ENCODE data around the gene PSMA5.
"Not testable (repeated sequence)": the region's sequence is repeated elsewhere in the genome, so short reads cannot be mapped to it uniquely, and the experiment has no call there.

Gene PSMA5

DNA sequence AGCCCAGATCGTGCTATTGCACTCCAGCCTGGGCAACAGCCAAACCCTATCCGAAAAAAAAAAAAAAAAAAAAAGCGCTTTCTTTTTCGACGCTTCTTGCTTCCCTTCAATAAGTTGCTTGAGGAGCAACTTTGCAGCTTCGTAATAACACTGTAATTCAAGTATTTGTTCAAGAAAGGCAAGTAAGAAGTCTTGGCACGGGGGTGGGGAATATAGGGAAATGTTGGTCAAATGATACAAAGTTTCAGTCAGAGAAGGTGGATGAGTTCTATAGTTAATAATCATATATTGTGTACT is 871 bp upstream of the PSMA5 start:
- no peak for DNase-seq

DNA sequence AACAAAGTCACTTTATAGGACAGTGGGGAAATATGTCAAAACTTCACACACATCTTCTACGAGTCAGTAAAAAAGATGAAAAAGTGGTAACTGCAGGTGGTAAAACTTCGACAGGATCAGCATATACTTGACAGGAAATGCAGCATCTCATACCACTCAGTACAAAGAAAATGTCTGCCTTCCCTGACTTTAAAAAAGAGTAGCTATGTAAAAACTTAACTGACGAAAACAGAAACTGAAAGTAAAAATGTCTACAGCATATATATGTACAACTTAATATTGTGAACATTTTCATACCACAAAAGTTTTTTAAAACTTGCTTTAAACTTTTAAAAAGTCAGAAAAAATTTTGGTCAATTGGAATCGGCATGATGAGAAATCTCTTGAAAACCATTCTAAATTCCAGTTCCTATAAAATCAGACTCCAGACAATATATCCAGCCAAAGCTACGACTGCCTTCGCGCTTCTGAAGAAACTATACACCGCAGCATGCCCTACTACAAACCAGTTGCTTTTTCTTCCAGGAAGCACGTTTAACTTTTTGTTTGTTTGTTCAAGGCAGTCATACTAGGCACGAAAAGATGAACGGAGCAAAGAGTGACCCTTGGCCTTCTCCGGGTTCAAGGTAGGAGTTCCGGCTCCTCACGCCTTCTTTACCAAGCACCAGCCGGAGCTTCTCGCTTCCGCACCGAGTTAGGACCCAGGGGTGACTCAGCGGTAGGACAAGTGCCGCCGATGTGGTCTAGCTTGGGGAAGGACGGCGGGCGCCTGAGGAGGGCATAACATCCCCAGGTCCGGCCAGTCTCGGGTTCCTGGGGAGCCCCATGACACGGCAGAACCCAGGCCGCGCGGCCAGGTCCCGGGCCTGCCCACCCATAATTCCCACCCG is 612 bp downstream of the PSMA5 start:
- no peak for DNase-seq

- no peak for DNase-seq
Measured at GRCh38 chr1:109423498-109423897, 2.8 kb downstream of the PSMA5 start.

DNA sequence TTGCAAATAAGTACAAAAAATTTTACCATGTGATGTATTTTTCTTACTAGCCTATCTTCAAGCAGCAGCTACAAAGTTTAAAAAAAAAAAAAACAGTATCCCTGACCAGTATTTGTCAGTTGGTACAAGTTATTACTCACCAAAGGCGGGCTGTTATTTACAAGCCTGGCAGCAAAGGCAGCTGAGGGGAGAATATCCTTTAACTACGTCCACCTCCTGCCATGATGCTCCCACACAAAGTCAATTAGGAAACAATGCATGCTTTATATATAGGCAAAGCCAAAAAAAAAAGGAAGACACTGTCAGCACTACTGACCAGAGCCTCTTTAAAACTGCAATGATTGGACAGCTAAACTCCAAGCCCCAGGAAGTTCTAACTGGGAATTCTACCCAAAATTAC is 13.7 kb downstream of the PSMA5 start:
- DNase-seq, result no peak

DNA sequence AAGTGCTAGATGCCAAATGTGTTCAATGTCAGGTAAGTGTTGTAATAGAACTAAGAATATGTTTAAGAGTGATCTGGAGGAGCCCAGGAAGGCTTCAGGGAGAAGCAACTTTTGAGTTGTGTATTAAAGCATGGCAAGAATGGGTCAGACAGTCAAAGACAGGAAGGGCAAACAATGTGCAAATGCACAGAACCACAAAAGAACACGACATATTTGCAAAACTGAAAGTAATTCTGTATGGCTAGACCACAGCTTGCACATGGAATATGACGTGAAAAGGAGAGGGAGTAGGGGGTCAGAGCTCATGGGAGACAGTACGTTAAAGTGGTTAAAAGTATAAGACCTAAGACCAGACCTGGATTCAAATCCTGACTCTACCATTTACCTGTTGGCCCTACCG is 21.4 kb downstream of the PSMA5 start:
- no peak for DNase-seq

- DNase-seq, result no peak
Measured at GRCh38 chr1:109402025-109402424, 24.2 kb downstream of the PSMA5 start.

GRCh38 chr1:109400035-109400655 is 26.1 kb downstream of the PSMA5 start:
- DNase-seq, result no peak

DNA sequence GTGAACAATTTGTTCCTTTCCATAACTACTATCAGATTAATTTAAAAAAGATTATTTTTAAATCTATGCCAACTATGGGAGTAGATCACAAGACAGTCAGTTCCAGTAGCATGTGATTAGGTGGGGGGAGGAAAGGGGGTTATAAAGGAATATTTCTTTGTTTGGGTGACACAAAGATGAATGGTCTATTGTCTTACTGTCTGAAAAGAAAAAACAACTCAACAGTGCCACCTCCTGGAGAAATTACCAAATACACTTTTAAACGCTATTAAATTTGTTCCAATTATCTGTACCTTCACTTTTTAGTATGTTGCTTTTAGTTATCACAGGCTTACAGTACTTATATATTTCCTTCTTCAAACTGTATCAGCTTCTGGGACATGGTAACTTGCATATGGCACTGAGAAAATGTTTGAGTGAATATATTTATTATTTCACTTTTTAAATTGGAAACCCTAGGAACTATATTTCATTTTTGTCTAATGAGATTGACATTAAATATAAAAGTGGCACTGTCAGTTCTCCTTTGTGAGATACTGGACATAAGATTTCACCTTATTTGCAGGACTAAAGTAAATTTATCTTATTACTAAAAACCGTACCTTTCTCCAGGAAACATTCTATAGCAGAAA is 26.8 kb downstream of the PSMA5 start:
- DNase-seq, result peak; percentile 81

DNA sequence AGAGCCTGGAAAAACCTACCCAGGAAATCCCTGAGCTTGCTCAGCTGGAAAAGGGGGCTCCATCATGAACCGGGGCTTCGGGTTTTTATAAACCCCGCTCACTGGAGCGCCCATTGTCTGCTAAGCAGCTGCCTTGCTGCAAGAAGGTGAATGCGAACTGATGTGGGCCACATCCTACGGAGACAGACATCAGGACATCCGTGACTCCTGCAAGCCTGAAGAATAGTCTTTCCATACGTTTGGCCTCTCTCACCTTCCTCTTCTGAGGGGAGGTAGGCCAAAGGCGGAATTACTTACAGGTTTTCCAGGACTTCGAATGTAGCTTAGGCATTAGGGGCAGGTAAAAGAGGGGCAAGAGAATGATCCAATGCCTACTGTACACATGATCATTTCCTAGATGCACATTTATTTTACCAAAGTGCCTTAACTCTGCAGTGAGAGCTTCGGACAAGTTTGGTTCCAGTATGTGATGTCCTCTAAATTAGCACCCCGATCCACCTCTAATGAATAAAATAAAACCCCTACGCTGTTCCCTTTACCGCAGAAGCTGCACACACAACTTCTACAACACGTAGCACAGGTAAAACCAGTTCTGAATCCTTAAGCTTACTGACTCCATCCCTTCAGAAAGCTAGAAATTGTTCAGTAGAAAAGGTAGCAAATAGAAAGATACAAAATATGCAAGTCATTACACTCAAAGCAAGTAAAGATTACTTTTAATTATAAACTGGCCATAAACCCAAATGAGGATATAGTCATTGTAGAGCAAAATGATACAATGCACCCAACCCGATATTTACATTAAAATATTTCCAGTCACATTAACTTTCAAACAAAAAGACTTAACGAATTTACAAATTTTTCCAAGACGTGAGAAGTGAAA is 27.7 kb downstream of the PSMA5 start:
- DNase-seq, result no peak

- peak; percentile 95 for DNase-seq
Measured at GRCh38 chr1:109397581-109398342, 28.5 kb downstream of the PSMA5 start, which contains the start of gene SORT1. Gene SORT1 (minus strand): TSS chr1:109397918. CDS start chr1:109397892, 26 bp downstream.

- no peak for DNase-seq
Measured at GRCh38 chr1:109396871-109397580, 29.2 kb downstream of the PSMA5 start.

DNA sequence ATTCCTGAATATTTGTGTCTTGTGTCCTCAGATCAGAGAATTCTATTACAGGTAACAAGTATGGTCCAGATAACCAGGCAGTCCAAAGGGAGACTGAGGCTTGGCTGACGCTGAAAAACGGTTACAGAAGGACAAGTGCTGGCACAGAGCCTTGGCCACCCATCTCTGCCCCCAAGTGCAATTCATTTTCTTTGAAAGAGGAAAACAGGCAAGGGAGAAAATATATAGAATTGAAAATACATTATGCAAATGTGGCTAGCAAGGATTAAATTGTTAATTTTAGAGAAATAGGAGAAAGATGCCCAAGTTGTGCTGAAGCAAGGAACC is 29.8 kb downstream of the PSMA5 start:
- no peak for DNase-seq

DNA sequence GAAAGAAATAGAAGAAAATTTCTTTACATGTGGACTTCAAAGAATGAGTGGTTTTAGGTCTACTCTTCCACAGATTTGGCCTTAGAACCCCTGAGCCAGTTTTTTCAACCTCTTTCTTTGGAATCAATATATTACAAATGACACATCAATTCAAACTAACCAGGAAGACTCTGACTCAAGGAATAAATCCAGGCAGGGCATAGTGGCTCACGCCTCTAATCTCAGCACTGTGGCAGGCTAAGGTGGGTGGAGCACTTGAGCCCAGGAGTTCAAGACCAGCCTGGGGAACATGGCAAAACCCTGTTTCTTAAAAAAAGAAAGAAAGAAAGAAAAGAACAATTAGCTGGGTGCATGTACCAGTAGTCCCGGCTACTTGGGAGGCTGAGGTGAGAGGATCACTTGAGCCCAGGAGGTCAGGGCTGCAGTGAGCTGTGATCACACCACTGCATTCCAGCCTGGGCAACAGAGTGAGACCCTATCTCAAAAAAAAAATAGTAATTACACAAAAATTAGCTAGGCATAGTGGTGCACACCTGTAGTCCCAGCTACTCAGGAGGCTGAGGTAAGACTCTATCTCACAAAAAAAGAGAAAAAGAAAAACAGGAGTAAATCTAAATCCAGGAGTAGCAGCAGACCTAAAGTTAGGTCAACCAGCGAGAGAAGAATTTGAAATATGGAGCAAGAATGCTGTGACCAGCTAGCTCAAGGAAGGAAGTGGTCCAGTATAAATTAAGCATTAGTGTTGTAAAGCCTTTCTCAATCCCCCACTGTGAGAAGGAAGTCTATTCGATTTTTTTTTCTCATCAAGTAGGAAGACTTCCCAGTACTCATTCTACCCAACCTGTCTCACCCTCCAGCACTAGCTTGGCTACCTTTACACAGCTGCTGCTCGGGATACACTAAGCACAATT is 30.4 kb downstream of the PSMA5 start:
- DNase-seq, result no peak

DNA sequence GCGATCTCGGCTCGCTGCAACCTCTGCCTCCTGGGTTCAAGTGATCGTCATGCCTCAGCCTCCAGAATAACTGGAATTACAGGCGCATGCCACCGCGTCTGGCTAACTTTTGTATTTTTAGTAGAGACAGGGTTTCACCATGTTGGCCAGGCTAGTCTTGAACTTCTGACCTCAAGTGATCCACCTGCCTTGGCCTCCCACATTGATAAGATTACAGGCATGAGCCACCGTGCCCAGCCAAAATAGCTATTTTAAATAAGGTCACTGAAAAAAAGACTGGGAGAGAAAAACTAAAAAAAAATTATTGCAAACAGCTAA is 31.0 kb downstream of the PSMA5 start:
- not testable (repeated sequence) for DNase-seq

DNA sequence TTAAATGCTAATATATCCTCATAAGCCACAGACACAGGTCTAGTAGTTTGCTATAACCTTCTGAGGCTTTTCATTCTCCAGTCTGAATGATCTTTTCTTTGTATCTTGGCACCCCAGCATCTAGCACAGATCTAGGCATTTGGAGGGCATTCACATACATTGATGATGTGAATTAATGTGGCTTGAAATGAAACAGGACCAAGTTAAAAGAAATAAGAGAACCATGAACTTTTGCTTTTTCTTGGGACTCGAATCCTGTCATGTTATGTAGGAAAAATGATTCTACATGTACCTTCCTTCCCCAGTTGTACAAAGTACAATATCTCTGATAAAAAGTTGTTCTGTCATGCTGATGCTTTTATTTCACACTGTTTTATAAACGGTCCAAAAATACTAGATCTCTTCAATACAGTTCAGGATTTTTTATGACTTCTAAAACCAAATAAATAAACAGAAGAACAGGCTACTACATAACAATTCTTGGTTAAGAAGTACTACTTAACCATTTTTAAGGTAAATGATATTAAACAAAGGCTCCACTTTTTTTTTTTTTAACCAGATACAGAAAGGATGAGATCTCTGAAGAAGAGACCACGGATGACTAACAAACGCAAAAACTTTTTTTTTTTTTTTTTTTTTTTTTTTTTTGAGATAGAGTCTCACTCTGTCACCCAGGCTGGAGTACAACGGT is 31.5 kb downstream of the PSMA5 start:
- DNase-seq, result no peak

DNA sequence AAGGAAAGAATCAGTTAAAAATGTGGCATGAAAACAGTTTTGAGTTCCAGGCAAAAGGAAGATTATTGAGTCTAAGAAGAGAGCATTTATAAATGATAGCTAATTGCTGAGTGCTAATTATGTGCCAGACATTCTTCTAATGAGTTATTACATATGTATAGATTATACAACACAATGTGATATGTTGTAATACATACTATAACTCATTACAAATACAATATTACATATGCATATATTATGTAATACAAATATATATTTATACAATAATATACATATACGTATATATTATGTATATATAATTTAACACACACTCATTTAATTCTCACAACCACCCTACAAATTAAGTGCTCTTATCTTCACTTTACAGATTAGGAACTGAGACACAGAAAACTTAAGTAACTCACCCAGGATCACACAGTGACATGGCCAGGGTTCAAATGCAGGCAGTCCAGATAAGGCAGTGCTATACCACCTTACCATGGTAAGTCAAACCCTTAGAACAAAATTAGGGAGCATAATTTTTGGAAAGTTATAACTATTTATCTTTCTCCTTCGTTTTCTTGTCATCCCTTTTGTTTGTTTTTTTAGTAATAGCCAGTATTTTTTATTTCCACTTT is 32.5 kb downstream of the PSMA5 start:
- no peak for DNase-seq

- DNase-seq, result no peak
Measured at GRCh38 chr1:109392788-109393616, 33.2 kb downstream of the PSMA5 start.

GRCh38 chr1:109392037-109392787 is 34.0 kb downstream of the PSMA5 start:
- peak; percentile 29 for DNase-seq

All from NCI-H1694 treated with DMSO at 0.1 percent for 48 hours (cell line).